KMS-11 (cell line): ENCODE measurements around the gene GNAO1.

Experiments used
- H2AFZ ChIP-seq: fragments of 200-600 bp; sonication (generic); 2 replicates; pipeline ENCODE4 v1.6.1; 2016; ENCODE audit warnings: antibody characterized with exemption, mixed run types, low read depth
- H3K27ac ChIP-seq: fragments of 200-600 bp; sonication (generic); 2 replicates; pipeline ENCODE4 v1.6.1; 2016; ENCODE audit warnings: mild to moderate bottlenecking, mixed run types
- H3K27me3 ChIP-seq: fragments of 200-600 bp; sonication (generic); 2 replicates; pipeline ENCODE4 v1.6.1; 2017; ENCODE audit warnings: mild to moderate bottlenecking, low read depth, mixed run types, moderate library complexity; ENCODE audit not compliant: insufficient read depth
- H3K36me3 ChIP-seq: fragments of 200-600 bp; sonication (generic); 2 replicates; pipeline ENCODE4 v1.6.1; 2017; ENCODE audit warnings: mild to moderate bottlenecking, mixed run types; ENCODE audit not compliant: insufficient read depth
- H3K4me1 ChIP-seq: fragments of 200-600 bp; sonication (generic); 2 replicates; pipeline ENCODE4 v1.6.1; 2016; ENCODE audit warnings: mild to moderate bottlenecking, low read depth, mixed run types; ENCODE audit not compliant: poor library complexity, severe bottlenecking
- H3K4me2 ChIP-seq: fragments of 200-600 bp; sonication (generic); 2 replicates; pipeline ENCODE4 v1.7.0; 2016; ENCODE audit warnings: mild to moderate bottlenecking, mixed run types
- H3K4me3 ChIP-seq: fragments of 200-600 bp; sonication (generic); IDR thresholded peaks from 2 replicates; pipeline ENCODE4 v1.6.1; 2017; ENCODE audit warnings: low read depth, low read length, mixed read lengths; ENCODE audit not compliant: insufficient read depth
- H3K79me2 ChIP-seq: fragments of 200-600 bp; sonication (generic); 2 replicates; pipeline ENCODE4 v1.6.1; 2016; ENCODE audit warnings: low read depth, mixed run types; ENCODE audit not compliant: insufficient read depth
- H3K9ac ChIP-seq: fragments of 200-600 bp; sonication (generic); 2 replicates; pipeline ENCODE4 v1.6.1; 2016; ENCODE audit warnings: mild to moderate bottlenecking, mixed run types
- H4K20me1 ChIP-seq: fragments of 200-600 bp; sonication (generic); 2 replicates; pipeline ENCODE4 v1.6.1; 2016; ENCODE audit warnings: mild to moderate bottlenecking, mixed run types; ENCODE audit not compliant: insufficient read depth
- TF ChIP-seq, protein P1 (sequence below): fragments of 200-600 bp; sonication (generic); conservative IDR thresholded peaks from 2 replicates; pipeline ENCODE4 v1.6.1; 2017; ENCODE audit warnings: low read depth, mild to moderate bottlenecking, antibody characterized with exemption, low read length, moderate library complexity, mixed read lengths

GNAO1 gene

DNA sequence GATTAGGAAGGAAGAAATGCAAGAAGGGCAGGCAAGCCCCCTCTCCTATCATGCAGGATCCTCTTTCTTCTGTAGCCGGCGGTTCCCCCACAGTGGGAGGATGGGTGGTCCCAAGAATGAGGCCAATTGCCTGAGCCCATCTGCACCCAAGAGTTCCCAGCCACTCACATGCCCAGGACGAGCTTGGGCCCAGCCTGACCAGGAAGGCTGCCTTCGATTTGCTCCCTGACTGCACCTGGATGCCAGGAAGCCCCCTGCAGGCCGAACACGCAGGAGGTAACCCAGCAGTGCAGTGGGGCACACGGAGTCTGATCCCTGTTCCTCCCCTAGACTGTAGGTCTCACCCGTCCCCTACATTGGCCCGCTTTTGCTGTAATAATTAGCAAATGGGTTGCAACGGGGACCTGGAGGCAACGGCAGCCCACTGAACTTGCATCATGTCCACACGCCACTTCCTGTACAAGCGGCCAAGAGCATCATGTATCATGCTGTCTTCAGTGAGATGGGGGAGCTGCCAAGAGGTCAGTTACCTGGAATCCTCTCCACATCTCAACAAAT, 166.6 kb downstream of the GNAO1 start:
- Histone ChIP-seq H3K4me1 (peaks cover 5% of the 10 kb centered on the region), H3K4me2 (no peak overlapping the region), H3K4me3 (no peak overlapping the region), H3K9ac (no peak overlapping the region), H2AFZ (no peak overlapping the region), H3K27ac (no peak overlapping the region), H3K36me3 (no peaks in the 10 kb centered on the region), H3K79me2 (no peaks in the 10 kb centered on the region), H4K20me1 (no peaks in the 10 kb centered on the region), H3K27me3 (no peaks in the 10 kb centered on the region)
- TF ChIP-seq, protein P1, sequence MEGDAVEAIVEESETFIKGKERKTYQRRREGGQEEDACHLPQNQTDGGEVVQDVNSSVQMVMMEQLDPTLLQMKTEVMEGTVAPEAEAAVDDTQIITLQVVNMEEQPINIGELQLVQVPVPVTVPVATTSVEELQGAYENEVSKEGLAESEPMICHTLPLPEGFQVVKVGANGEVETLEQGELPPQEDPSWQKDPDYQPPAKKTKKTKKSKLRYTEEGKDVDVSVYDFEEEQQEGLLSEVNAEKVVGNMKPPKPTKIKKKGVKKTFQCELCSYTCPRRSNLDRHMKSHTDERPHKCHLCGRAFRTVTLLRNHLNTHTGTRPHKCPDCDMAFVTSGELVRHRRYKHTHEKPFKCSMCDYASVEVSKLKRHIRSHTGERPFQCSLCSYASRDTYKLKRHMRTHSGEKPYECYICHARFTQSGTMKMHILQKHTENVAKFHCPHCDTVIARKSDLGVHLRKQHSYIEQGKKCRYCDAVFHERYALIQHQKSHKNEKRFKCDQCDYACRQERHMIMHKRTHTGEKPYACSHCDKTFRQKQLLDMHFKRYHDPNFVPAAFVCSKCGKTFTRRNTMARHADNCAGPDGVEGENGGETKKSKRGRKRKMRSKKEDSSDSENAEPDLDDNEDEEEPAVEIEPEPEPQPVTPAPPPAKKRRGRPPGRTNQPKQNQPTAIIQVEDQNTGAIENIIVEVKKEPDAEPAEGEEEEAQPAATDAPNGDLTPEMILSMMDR: no peak

DNA sequence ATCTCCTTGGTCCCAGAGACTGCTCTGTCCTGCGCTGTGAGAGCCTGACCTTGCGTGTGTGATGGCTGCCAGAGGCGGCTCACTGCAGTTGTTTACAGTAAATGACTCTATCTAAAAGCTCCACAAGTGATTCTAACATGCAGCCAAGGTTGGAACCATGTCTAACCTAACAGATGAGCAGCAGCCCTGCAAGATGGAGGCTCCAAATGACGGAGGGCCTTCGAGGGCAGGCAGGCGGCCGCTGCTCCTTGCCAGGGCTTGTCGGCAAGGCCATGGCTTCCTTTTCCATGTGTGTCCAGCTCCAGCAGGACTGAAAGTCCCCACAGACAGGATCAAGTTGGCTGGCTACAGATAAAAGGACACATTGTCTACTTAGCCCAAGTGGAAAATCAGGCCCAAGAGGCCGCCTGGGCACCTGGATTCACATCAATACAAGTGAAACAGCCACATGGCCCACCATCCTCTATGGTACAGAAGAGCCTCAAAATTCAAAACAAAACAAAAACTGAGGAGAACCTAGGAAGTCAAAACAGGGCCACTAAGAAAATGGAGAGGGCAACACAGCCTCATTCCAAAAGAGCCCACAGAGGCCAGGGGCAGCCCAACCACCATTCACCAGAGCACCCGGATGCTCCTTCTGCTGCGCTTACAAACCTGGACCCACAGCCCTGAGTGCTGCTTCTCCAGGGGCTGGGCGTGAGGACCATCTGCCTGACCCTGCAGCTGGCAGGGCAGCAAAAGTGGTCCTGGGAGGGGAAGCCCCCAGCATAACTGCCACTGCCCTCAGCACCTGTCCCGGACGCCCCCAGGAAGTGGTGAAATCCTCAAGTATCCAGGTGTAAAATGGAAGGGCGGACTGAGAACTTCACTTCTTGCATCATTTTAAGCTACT, 169.1 kb downstream of the GNAO1 start:
- TF ChIP-seq, protein P1: no peak
- no peaks in the 10 kb centered on the region for H3K36me3 ChIP-seq
- H3K9ac ChIP-seq: no peak overlapping the region

DNA sequence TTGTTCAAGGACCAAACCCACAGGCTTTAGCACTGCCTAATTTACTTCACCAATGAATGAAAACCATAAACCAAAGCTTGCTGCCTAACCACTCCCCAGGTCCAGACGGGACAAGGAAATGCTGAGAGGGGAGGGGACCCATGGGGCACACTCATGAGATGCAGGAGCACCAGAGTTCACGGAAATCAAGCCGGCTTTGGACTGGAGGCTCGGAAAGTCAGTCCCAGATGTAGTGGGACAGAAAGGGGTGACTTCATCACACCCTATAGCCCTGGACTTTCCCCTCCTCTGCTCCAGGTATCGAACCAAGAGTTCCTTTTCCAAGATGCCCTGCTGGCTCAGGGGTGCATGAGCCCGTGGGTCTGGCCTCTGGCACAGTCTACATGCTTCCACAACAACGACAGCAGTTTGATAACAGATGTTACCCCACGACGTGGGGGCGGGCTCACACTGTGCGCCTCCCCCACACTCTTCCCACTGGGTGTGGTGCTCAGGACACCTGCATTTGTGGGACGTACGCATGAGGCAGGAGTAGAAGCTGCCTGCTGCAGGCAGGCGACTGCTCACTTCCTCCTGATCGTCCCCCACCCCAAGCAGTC, 170.9 kb downstream of the GNAO1 start:
- H3K4me1 ChIP-seq: no peaks in the 10 kb centered on the region
- no peak overlapping the region for H3K4me2 ChIP-seq
- no peaks in the 10 kb centered on the region for H3K36me3 ChIP-seq
- H4K20me1 ChIP-seq: no peaks in the 10 kb centered on the region
- H2AFZ ChIP-seq: no peak overlapping the region
- H3K4me3 ChIP-seq: no peak overlapping the region
- H3K27me3 ChIP-seq: no peaks in the 10 kb centered on the region
- no peak overlapping the region for H3K27ac ChIP-seq
- no peaks in the 10 kb centered on the region for H3K79me2 ChIP-seq
- TF ChIP-seq, protein P1: no peak
- no peak overlapping the region for H3K9ac ChIP-seq

More for the DNA sequence above, 169.1 kb downstream of the GNAO1 start:
- no peak overlapping the region for H3K4me2 ChIP-seq
- H4K20me1 ChIP-seq: no peaks in the 10 kb centered on the region
- no peak overlapping the region for H3K27ac ChIP-seq
- H3K4me1 ChIP-seq: peaks cover 5% of the 10 kb centered on the region
- no peaks in the 10 kb centered on the region for H3K27me3 ChIP-seq
- H3K4me3 ChIP-seq: no peak overlapping the region
- no peak overlapping the region for H2AFZ ChIP-seq
- no peaks in the 10 kb centered on the region for H3K79me2 ChIP-seq

DNA sequence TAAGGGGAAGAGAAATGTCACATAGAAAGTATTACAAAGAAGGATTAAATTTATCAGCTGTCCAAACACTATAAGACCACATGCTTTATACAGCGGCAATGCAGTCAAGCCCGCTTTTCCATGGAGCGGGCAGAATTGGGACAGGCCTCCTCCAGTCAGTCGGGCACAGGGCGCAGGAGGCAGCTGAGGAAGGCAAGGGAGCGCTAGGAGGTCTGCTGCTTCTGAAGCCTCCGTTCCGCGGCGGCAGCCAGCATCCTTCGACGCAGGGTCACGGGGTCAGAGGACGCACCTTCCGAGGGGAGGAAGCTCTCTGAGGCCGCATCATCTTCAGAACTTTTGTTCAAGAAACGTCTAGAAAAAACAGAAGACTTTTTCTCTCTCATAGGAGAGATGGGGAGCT, 171.4 kb downstream of the GNAO1 start:
- no peak overlapping the region for H3K4me2 ChIP-seq
- H3K36me3 ChIP-seq: no peaks in the 10 kb centered on the region
- no peak overlapping the region for H3K4me3 ChIP-seq
- no peak overlapping the region for H2AFZ ChIP-seq
- no peaks in the 10 kb centered on the region for H3K4me1 ChIP-seq
- no peak overlapping the region for H3K9ac ChIP-seq
- H3K27me3 ChIP-seq: no peaks in the 10 kb centered on the region
- H3K27ac ChIP-seq: no peak overlapping the region
- TF ChIP-seq, protein P1: no peak
- H3K79me2 ChIP-seq: no peaks in the 10 kb centered on the region
- H4K20me1 ChIP-seq: no peaks in the 10 kb centered on the region
